UCSD-AML1 (cell line): ENCODE results near the gene RTN4R.

Experiments used
- DNase-seq: peaks from one replicate; lab custom pipeline; 2025; ENCODE audit not compliant: unreplicated experiment; lab: John Stamatoyannopoulos, UW

RTN4R gene

GRCh38 chr22:20258584-20259326 lies 9.4 kb downstream of the RTN4R start:
- DNase-seq: peak; percentile 25

- no peak for DNase-seq
These were observed 10.2 kb downstream of the RTN4R start for GRCh38 chr22:20258021-20258299.

- no peak for DNase-seq
These were observed 10.7 kb downstream of the RTN4R start for GRCh38 chr22:20257212-20258020.

GRCh38 chr22:20256551-20257211 lies 11.4 kb downstream of the RTN4R start:
- DNase-seq: no peak

GRCh38 chr22:20256027-20256426 lies 12.1 kb downstream of the RTN4R start:
- no peak for DNase-seq

- no peak for DNase-seq
These were observed 12.9 kb downstream of the RTN4R start for GRCh38 chr22:20254975-20255946.

GRCh38 chr22:20253161-20253560 lies 15.0 kb downstream of the RTN4R start:
- DNase-seq: no peak

- DNase-seq: no peak
These were observed 16.1 kb downstream of the RTN4R start for GRCh38 chr22:20251981-20252380.

- no peak for DNase-seq
These were observed 16.6 kb downstream of the RTN4R start for GRCh38 chr22:20251491-20251890.

- no peak for DNase-seq
These were observed 18.2 kb downstream of the RTN4R start for GRCh38 chr22:20249797-20250354.

- no peak for DNase-seq
These were observed 19.6 kb downstream of the RTN4R start for GRCh38 chr22:20248461-20248978.

- DNase-seq: no peak
These were observed 20.4 kb downstream of the RTN4R start for GRCh38 chr22:20247608-20248171.

- peak; percentile 21 for DNase-seq
These were observed 21.1 kb downstream of the RTN4R start for GRCh38 chr22:20247010-20247505.

GRCh38 chr22:20246368-20247009 lies 21.6 kb downstream of the RTN4R start:
- DNase-seq: no peak

GRCh38 chr22:20245577-20246367 lies 22.3 kb downstream of the RTN4R start:
- no peak for DNase-seq

- DNase-seq: peak; percentile 31
These were observed 23.2 kb downstream of the RTN4R start for GRCh38 chr22:20244691-20245576.

GRCh38 chr22:20244250-20244648 lies 23.9 kb downstream of the RTN4R start:
- no peak for DNase-seq
